Measurements from ENCODE around the gene KLHL30.

- TF ChIP-seq CTCF (IDR thresholded peaks at IDR 0.05) = no peak
- TF ChIP-seq POLR2A (IDR thresholded peaks at IDR 0.05) = no peak
These were observed 35.8 kb downstream of the KLHL30 start for GRCh38 chr2:238174291-238174690.
